IPS-15b (cell line): ENCODE results near the gene DVL1.

ENCODE experiments used
- H3K27me3 ChIP-seq: one replicate; pipeline ENCODE4 v1.6.1; 2013; ENCODE audit warnings: low read length; ENCODE audit not compliant: control insufficient read depth, insufficient read depth
- H3K36me3 ChIP-seq: one replicate; pipeline ENCODE4 v1.6.1; 2013; ENCODE audit warnings: low read length; ENCODE audit not compliant: control insufficient read depth, insufficient read depth
- H3K4me1 ChIP-seq: one replicate; pipeline ENCODE4 v1.6.1; 2013; ENCODE audit warnings: mild to moderate bottlenecking, low read length; ENCODE audit not compliant: control insufficient read depth, insufficient read depth
- H3K4me3 ChIP-seq: one replicate; pipeline ENCODE4 v1.5.1; 2013; ENCODE audit warnings: low read depth, low read length
- H3K9ac ChIP-seq: one replicate; pipeline ENCODE4 v1.6.1; 2013; ENCODE audit warnings: low read depth, mild to moderate bottlenecking, low read length
- H3K9me3 ChIP-seq: one replicate; pipeline ENCODE4 v1.6.1; 2013; ENCODE audit warnings: mild to moderate bottlenecking, low read length; ENCODE audit not compliant: control insufficient read depth, insufficient read depth

The DVL1 gene

DNA sequence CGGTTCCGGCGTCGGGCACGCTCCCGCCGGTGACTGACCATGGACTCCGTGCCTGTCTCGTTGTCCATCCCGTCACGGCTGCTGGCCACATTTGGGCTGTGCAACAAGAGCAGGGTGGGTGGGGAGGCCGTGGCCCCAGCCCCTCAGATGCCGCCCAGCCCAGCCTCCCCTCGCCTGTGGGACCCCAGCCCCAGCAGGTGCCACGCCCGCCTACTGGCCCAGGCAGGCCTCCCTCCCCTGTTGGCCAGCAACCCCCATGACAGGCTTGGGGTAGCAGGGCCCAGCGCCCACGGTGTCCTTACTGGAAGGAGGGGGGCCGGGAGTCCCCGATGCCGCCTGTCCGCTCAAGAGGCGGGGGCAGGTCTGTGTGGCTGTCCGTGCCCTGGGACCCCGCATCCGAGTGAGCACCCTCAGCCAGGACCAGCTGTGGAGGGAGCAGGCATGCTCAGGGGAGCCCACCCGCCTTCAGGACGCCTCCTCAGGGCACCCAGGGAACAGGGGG lies 7.1 kb downstream of the DVL1 start:
- H3K9me3 ChIP-seq, result no peaks in the 10 kb centered on the region
- no peak overlapping the region for H3K4me3 ChIP-seq
- no peaks in the 10 kb centered on the region for H3K27me3 ChIP-seq
- H3K36me3 ChIP-seq, result peaks cover 29% of the 10 kb centered on the region
- H3K9ac ChIP-seq, result no peak overlapping the region
- no peaks in the 10 kb centered on the region for H3K4me1 ChIP-seq

- no peaks in the 10 kb centered on the region for H3K27me3 ChIP-seq
- H3K9ac ChIP-seq, result no peak overlapping the region
- no peak overlapping the region for H3K4me3 ChIP-seq
- H3K4me1 ChIP-seq, result no peaks in the 10 kb centered on the region
- no peaks in the 10 kb centered on the region for H3K9me3 ChIP-seq
- H3K36me3 ChIP-seq, result peaks cover 34% of the 10 kb centered on the region
These were observed 7.6 kb downstream of the DVL1 start for GRCh38 chr1:1341549-1342021.

- Histone ChIP-seq H3K4me1 (no peaks in the 10 kb centered on the region), H3K4me3 (no peak overlapping the region), H3K36me3 (peaks cover 36% of the 10 kb centered on the region), H3K9me3 (no peaks in the 10 kb centered on the region), H3K9ac (no peak overlapping the region), H3K27me3 (no peaks in the 10 kb centered on the region)
These were observed 8.2 kb downstream of the DVL1 start for GRCh38 chr1:1340791-1341548.

GRCh38 chr1:1340185-1340584 lies 9.0 kb downstream of the DVL1 start:
- no peak overlapping the region for H3K4me3 ChIP-seq
- no peaks in the 10 kb centered on the region for H3K9me3 ChIP-seq
- H3K9ac ChIP-seq, result no peak overlapping the region
- H3K4me1 ChIP-seq, result no peaks in the 10 kb centered on the region
- no peaks in the 10 kb centered on the region for H3K27me3 ChIP-seq
- H3K36me3 ChIP-seq, result peaks cover 36% of the 10 kb centered on the region

DNA sequence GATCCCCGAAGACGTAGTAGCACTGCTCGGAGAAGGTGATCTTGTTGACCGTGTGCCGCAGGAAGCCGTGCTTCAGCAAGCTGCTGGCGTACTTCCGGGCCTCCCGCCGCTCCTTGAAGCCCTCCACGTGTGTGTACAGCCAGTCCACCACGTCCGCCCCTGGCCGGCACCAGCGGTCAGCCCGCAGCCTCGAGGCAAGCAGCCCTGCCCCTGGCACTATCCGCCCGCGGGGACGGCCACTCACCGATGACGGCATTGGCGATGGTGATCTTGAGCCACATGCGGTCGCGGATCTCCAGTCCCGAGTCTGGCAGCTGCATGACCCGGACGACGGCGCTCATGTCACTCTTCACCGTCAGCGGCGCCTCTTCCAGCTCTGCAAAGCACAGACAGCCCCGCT lies 10.9 kb downstream of the DVL1 start:
- Histone ChIP-seq H3K4me3 (no peak overlapping the region), H3K27me3 (no peaks in the 10 kb centered on the region), H3K36me3 (peaks cover 36% of the 10 kb centered on the region), H3K9me3 (no peaks in the 10 kb centered on the region), H3K4me1 (no peaks in the 10 kb centered on the region), H3K9ac (no peak overlapping the region)

DNA sequence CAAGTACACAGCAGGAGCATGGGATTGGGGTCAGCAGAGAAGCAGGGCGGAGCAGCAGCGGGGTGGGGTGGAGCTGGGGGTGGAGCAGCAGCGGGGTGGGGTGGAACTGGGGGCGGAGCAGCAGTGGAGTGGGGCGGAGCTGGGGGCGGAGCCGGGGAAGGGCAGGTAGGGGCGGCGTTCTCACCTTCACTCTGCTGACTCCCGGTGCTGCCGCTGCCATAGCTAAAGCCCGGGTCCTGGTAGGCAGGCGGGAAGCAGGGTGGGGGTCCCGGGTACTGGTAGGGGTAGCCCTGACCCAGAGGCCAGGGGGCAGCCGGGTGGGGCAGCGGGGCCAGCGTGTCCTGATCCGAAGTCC lies 11.4 kb downstream of the DVL1 start:
- Histone ChIP-seq H3K9ac (no peak overlapping the region), H3K4me1 (no peaks in the 10 kb centered on the region), H3K4me3 (no peak overlapping the region), H3K27me3 (no peaks in the 10 kb centered on the region), H3K36me3 (peaks cover 36% of the 10 kb centered on the region), H3K9me3 (no peaks in the 10 kb centered on the region)

DNA sequence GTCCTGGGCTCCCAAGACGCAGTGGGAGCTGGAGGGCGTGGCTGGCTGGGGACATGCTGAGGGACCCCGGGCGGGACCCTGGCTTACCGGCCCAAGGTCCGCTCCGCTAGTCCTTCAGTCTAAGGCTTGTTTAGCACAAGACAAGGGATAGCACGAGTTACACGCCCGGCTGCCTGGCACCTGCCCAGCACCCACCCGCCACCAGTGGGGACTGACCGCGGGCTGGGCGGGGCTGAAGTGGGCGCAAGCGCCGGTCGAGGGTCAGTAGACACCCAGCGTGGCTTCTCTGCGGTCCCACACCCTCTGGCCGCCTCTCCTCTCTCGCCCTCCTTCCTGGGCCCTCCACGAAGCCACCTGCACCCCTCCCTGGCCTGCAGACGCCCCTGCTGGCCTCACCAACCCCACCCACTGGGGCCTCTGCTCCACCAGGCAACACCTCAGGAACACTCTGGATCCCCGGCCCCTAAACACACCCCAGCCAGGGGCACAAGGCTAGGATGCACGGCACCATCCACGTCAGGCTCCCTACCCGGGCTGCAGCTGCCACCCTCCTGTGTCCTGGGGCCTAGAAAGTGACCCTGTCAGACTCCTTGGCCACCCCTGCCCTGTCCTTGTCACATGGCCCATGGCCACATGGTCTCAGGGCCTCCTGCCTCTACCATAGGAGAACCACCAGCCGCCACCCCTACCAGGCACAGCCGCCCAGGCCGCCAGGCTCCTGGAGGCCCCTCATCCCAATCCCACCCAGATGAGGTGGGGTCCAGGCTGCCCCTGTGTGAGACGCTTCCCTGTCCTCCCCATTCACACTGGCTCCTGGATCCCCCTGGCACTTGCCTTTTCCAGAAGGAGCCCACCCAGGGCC lies 12.1 kb downstream of the DVL1 start:
- peaks cover 36% of the 10 kb centered on the region for H3K36me3 ChIP-seq
- no peaks in the 10 kb centered on the region for H3K9me3 ChIP-seq
- H3K9ac ChIP-seq, result no peak overlapping the region
- H3K4me1 ChIP-seq, result no peaks in the 10 kb centered on the region
- no peaks in the 10 kb centered on the region for H3K27me3 ChIP-seq
- H3K4me3 ChIP-seq, result no peak overlapping the region

- Histone ChIP-seq H3K27me3 (no peaks in the 10 kb centered on the region), H3K4me1 (no peaks in the 10 kb centered on the region), H3K9me3 (no peaks in the 10 kb centered on the region), H3K4me3 (no peak overlapping the region), H3K36me3 (peaks cover 34% of the 10 kb centered on the region), H3K9ac (no peak overlapping the region)
These were observed 12.8 kb downstream of the DVL1 start for GRCh38 chr1:1336446-1336845.

- Histone ChIP-seq H3K4me1 (no peaks in the 10 kb centered on the region), H3K27me3 (no peaks in the 10 kb centered on the region), H3K9ac (no peak overlapping the region), H3K4me3 (no peak overlapping the region), H3K9me3 (no peaks in the 10 kb centered on the region), H3K36me3 (peaks cover 28% of the 10 kb centered on the region)
These were observed 13.4 kb downstream of the DVL1 start for GRCh38 chr1:1335792-1336248.

DNA sequence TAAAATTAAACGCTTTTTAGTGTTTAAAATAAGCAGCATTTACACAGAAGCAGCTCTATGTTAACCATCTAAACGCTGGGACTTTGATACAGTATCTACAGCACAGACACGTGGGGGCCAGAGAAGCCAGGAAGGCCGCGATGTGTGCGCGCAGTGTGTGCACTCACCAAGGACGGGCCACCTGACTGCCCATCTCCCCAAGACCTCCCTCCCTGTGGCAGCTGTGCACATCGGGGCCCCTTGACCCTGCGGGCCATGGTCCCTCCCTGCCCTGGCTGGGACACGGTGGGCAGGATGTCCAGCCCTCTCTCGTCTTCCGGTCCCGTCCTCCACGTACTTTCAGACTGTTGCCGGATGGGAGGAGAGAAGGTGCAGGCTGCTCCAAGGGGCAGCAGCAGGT lies 13.9 kb downstream of the DVL1 start:
- Histone ChIP-seq H3K36me3 (peaks cover 24% of the 10 kb centered on the region), H3K9ac (no peak overlapping the region), H3K4me1 (no peaks in the 10 kb centered on the region), H3K9me3 (no peaks in the 10 kb centered on the region), H3K4me3 (no peak overlapping the region), H3K27me3 (no peaks in the 10 kb centered on the region)

- Histone ChIP-seq H3K4me1 (no peaks in the 10 kb centered on the region), H3K27me3 (no peaks in the 10 kb centered on the region), H3K9me3 (no peaks in the 10 kb centered on the region), H3K4me3 (no peak overlapping the region), H3K36me3 (peaks cover 24% of the 10 kb centered on the region), H3K9ac (no peak overlapping the region)
These were observed 14.4 kb downstream of the DVL1 start for GRCh38 chr1:1334835-1335234.
